GM19397 (cell line): ENCODE results near the gene VAV2.

Experiments used
- ATAC-seq: cut with Tn5 transposase; IDR thresholded peaks from one replicate; pipeline ENCODE4 v1.9.1; 2021; ENCODE audit warnings: mild to moderate bottlenecking, moderate library complexity; ENCODE audit not compliant: unreplicated experiment

The VAV2 gene

GRCh38 chr9:133882849-133883755, 109.0 kb downstream of the VAV2 start:
- no peak for ATAC-seq

GRCh38 chr9:133881671-133882381, 110.3 kb downstream of the VAV2 start:
- no peak for ATAC-seq

GRCh38 chr9:133880851-133881661, 111.1 kb downstream of the VAV2 start:
- ATAC-seq = no peak

GRCh38 chr9:133880136-133880535, 112.0 kb downstream of the VAV2 start:
- no peak for ATAC-seq

GRCh38 chr9:133879615-133880014, 112.5 kb downstream of the VAV2 start:
- no peak for ATAC-seq

- no peak for ATAC-seq
These were observed 113.7 kb downstream of the VAV2 start for GRCh38 chr9:133878402-133878801.

- ATAC-seq = no peak
These were observed 114.2 kb downstream of the VAV2 start for GRCh38 chr9:133877967-133878366.

- ATAC-seq = no peak
These were observed 114.8 kb downstream of the VAV2 start for GRCh38 chr9:133877327-133877726.

GRCh38 chr9:133876836-133877235, 115.3 kb downstream of the VAV2 start:
- ATAC-seq = no peak

GRCh38 chr9:133876144-133876543, 116.0 kb downstream of the VAV2 start:
- ATAC-seq = no peak

- ATAC-seq = no peak
These were observed 117.0 kb downstream of the VAV2 start for GRCh38 chr9:133875131-133875530.

- ATAC-seq = no peak
These were observed 117.5 kb downstream of the VAV2 start for GRCh38 chr9:133874659-133875058.

- ATAC-seq = no peak
These were observed 118.0 kb downstream of the VAV2 start for GRCh38 chr9:133874060-133874657.

- no peak for ATAC-seq
These were observed 118.6 kb downstream of the VAV2 start for GRCh38 chr9:133873461-133873891.

GRCh38 chr9:133873009-133873408, 119.1 kb downstream of the VAV2 start:
- ATAC-seq = no peak

GRCh38 chr9:133870598-133871595, 121.2 kb downstream of the VAV2 start:
- ATAC-seq = no peak

- no peak for ATAC-seq
These were observed 122.3 kb downstream of the VAV2 start for GRCh38 chr9:133869674-133870405.

GRCh38 chr9:133868203-133868602, 123.9 kb downstream of the VAV2 start:
- no peak for ATAC-seq

- no peak for ATAC-seq
These were observed 125.2 kb downstream of the VAV2 start for GRCh38 chr9:133866946-133867345.
